ENCODE measurements around the gene MBD5.

MBD5 gene

GRCh38 chr2:148201075-148202004 lies 180.4 kb downstream of the MBD5 start:
- DNase-seq (ENCODE audit: low read depth) = no peak
- TF ChIP-seq CTCF (IDR thresholded peaks at IDR 0.05; ENCODE audit: control insufficient read depth, extremely low read depth, insufficient read depth) = peak; percentile 22; the same call in 1 of the 2 replicates
- H3K4me3 ChIP-seq (ENCODE audit: low read depth, low read length) = no peak overlapping the region

- no peak for DNase-seq (ENCODE audit: low read depth)
- H3K4me3 ChIP-seq (ENCODE audit: low read depth, low read length) = no peak overlapping the region
- TF ChIP-seq CTCF (IDR thresholded peaks at IDR 0.05; ENCODE audit: control insufficient read depth, extremely low read depth, insufficient read depth) = no peak
Observed at GRCh38 chr2:148202237-148202636, 181.3 kb downstream of the MBD5 start.

GRCh38 chr2:148207111-148207510 lies 186.2 kb downstream of the MBD5 start:
- no peak overlapping the region for H3K4me3 ChIP-seq (ENCODE audit: low read depth, low read length)
- no peak for TF ChIP-seq CTCF (IDR thresholded peaks at IDR 0.05; ENCODE audit: control insufficient read depth, extremely low read depth, insufficient read depth)
- DNase-seq (ENCODE audit: low read depth) = no peak

- no peak for TF ChIP-seq CTCF (IDR thresholded peaks at IDR 0.05; ENCODE audit: control insufficient read depth, extremely low read depth, insufficient read depth)
- H3K4me3 ChIP-seq (ENCODE audit: low read depth, low read length) = no peak overlapping the region
- DNase-seq (ENCODE audit: low read depth) = no peak
Observed at GRCh38 chr2:148209603-148210002, 188.7 kb downstream of the MBD5 start.

- DNase-seq (ENCODE audit: low read depth) = no peak
- TF ChIP-seq CTCF (IDR thresholded peaks at IDR 0.05; ENCODE audit: control insufficient read depth, extremely low read depth, insufficient read depth) = no peak
- H3K4me3 ChIP-seq (ENCODE audit: low read depth, low read length) = no peak overlapping the region
Observed at GRCh38 chr2:148218326-148219075, 197.6 kb downstream of the MBD5 start.

- H3K4me3 ChIP-seq (ENCODE audit: low read depth, low read length) = no peak overlapping the region
- DNase-seq (ENCODE audit: low read depth) = no peak
- TF ChIP-seq CTCF (IDR thresholded peaks at IDR 0.05; ENCODE audit: control insufficient read depth, extremely low read depth, insufficient read depth) = no peak
Observed at GRCh38 chr2:148221166-148221565, 200.3 kb downstream of the MBD5 start.

Measured in LNCaP clone FGC (cell line).